22Rv1 (cell line): ENCODE results near the gene ABTB2.
"Not testable (repeated sequence)": the region's sequence is repeated elsewhere in the genome, so short reads cannot be mapped to it uniquely, and the experiment has no call there.

Experiments used
- H3K27ac ChIP-seq: fragments of 450-650 bp; 2 replicates; pipeline ENCODE4 v1.5.1; 2017
- ZFX ChIP-seq: fragments of 450-650 bp; IDR thresholded peaks from 2 replicates; pipeline ENCODE4 v1.6.1; 2017; ENCODE audit warnings: antibody characterized with exemption, borderline replicate concordance
- TF ChIP-seq, protein P1 (sequence below): fragments of 450-650 bp; IDR thresholded peaks from 2 replicates; pipeline ENCODE4 v1.5.1; 2017; ENCODE audit warnings: mild to moderate bottlenecking

Gene ABTB2

GRCh38 chr11:34250732-34251588 lies 106.8 kb downstream of the ABTB2 start:
- H3K27ac ChIP-seq, result no peak overlapping the region
- TF ChIP-seq ZFX, result no peak
- TF ChIP-seq, protein P1, sequence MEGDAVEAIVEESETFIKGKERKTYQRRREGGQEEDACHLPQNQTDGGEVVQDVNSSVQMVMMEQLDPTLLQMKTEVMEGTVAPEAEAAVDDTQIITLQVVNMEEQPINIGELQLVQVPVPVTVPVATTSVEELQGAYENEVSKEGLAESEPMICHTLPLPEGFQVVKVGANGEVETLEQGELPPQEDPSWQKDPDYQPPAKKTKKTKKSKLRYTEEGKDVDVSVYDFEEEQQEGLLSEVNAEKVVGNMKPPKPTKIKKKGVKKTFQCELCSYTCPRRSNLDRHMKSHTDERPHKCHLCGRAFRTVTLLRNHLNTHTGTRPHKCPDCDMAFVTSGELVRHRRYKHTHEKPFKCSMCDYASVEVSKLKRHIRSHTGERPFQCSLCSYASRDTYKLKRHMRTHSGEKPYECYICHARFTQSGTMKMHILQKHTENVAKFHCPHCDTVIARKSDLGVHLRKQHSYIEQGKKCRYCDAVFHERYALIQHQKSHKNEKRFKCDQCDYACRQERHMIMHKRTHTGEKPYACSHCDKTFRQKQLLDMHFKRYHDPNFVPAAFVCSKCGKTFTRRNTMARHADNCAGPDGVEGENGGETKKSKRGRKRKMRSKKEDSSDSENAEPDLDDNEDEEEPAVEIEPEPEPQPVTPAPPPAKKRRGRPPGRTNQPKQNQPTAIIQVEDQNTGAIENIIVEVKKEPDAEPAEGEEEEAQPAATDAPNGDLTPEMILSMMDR, result no peak

- H3K27ac ChIP-seq, result no peak overlapping the region
- TF ChIP-seq ZFX, result no peak
- TF ChIP-seq, protein P1, result no peak
These were observed 107.6 kb downstream of the ABTB2 start for GRCh38 chr11:34250211-34250610.

DNA sequence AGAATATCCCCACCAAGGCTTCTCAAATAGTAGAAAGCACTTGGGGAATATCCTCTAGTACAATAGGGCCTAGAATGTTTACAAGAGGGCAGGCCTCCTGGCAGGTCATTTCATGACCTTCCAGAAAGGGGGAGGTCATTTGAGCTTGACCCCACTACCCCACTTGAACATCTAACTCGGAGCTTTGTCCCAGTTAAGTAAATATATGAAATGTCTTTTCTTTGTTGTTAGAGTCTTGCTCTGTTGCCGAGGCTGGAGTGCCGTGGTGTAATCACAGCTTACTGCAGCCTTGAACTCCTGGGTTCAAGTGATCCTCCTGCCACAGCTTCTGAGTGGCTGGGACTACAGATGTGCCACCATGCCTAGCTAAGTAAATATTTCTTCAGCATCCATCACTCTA lies 108.4 kb downstream of the ABTB2 start:
- no peak overlapping the region for H3K27ac ChIP-seq
- TF ChIP-seq, protein P1, result no peak
- TF ChIP-seq ZFX, result no peak

GRCh38 chr11:34246511-34246910 lies 111.3 kb downstream of the ABTB2 start:
- H3K27ac ChIP-seq, result not testable (repeated sequence)

GRCh38 chr11:34245041-34245440 lies 112.8 kb downstream of the ABTB2 start:
- no peak for TF ChIP-seq ZFX
- TF ChIP-seq, protein P1, result no peak
- H3K27ac ChIP-seq, result no peak overlapping the region

DNA sequence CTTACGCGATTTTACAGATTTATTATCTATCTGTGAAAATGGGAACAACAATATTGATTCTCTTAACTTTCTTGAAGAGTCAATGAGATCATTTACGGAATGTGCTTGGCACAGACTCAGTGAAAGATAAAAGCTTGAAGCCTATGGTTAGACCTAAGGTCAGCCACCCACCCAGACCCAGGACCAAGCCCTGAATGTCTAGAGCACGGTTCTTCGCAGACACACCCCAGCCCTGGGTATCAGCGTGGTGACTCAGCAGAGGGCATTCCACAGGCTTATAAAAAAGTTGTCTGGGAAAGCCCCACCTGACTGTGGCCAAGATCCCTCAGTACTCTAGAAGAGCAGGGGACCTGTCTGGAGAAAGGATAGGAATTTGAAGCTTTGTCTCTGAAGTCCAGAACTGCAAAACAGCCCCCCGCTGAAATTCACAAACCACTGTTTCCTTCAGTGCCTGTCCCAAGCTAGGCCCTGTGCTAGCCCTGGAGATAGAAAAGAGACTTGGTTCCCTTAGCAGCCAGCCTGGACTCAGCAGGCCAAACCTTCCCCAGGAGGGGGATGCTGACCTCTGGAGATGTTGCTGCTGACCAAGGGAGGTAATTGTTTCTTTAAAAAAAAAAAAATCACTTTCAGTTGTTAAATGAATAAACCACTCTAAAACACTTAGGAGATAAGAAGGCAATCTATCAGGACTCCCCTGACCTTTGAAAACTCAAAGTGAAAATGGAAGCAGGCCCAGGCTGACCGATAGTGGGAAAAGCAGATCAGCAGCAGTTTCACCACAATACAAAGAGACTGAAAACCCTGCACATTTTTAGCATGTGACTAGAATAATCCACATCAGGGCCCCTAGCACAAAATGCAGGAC lies 114.0 kb downstream of the ABTB2 start:
- no peak for TF ChIP-seq ZFX
- TF ChIP-seq, protein P1, result no peak

DNA sequence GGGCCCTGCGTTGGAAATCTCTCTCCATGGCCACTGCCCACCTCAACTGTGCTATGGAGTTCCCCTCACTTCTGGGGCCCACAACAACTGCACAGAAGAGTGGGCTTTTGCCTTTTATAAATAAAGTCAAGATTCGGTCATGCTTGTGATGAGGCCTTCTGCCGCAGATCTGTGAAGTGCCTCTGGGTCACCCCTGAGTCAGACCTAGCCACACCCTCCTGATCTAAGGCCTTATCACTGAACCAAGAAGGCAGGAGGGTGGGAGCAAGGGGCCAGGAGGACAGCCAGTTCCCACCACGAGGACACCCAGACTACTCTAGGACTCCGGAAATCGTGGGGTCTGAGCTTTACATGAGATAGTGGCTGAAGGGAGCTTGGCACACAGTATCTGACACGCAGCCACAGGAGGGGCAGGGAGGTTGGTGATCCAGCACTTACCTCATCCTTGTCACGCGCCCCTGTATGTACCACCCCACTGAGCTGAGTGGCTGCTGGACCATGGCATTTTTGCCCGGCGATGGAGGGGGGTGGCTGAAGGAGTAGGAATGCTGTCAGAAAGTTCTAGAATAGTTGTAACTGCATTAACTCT lies 115.7 kb downstream of the ABTB2 start:
- H3K27ac ChIP-seq, result no peak overlapping the region
- TF ChIP-seq ZFX, result no peak
- TF ChIP-seq, protein P1, result no peak

More for the DNA sequence above, 114.0 kb downstream of the ABTB2 start:
- no peak overlapping the region for H3K27ac ChIP-seq
